Smooth muscle cell (in vitro differentiated cells): ENCODE results near the gene PIGN. TPM values are rescaled to one million over a fixed set of nuclear protein-coding genes. Genes with fewer than 3 reads are reported as not detected.

ENCODE experiments used
- DNase-seq: peaks from one replicate; lab custom pipeline; 2025; ENCODE audit not compliant: unreplicated experiment; lab: John Stamatoyannopoulos, UW
- H2AFZ ChIP-seq: fragments of 200-600 bp; sonication (generic); 2 replicates; pipeline ENCODE4 v1.6.0; 2016; ENCODE audit warnings: antibody characterized with exemption, low read depth, mild to moderate bottlenecking
- H3F3A ChIP-seq: fragments of 200-600 bp; sonication (generic); 2 replicates; pipeline ENCODE4 v1.6.0; 2017; ENCODE audit warnings: antibody characterized with exemption, low read depth
- H3K27ac ChIP-seq: fragments of 200-600 bp; sonication (generic); 2 replicates; pipeline ENCODE4 v1.5.1; 2016; ENCODE audit warnings: low read depth, mild to moderate bottlenecking
- H3K27me3 ChIP-seq: fragments of 200-600 bp; sonication (generic); 2 replicates; pipeline ENCODE4 v1.6.1; 2016; ENCODE audit warnings: low read depth, mild to moderate bottlenecking
- H3K36me3 ChIP-seq: fragments of 200-600 bp; sonication (generic); 2 replicates; pipeline ENCODE4 v1.5.1; 2016; ENCODE audit warnings: low read depth
- H3K4me1 ChIP-seq: fragments of 200-600 bp; sonication (generic); 2 replicates; pipeline ENCODE4 v1.5.1; 2016; ENCODE audit warnings: low read depth
- H3K4me2 ChIP-seq: fragments of 200-600 bp; sonication (generic); 2 replicates; pipeline ENCODE4 v1.6.0; 2016; ENCODE audit warnings: mild to moderate bottlenecking
- H3K4me3 ChIP-seq: fragments of 200-600 bp; sonication (generic); 2 replicates; pipeline ENCODE4 v1.5.1; 2016; ENCODE audit warnings: mild to moderate bottlenecking
- H3K79me2 ChIP-seq: fragments of 200-600 bp; sonication (generic); 2 replicates; pipeline ENCODE4 v1.6.0; 2016; ENCODE audit warnings: low read depth, mild to moderate bottlenecking
- H3K9ac ChIP-seq: fragments of 200-600 bp; sonication (generic); 2 replicates; pipeline ENCODE4 v1.6.0; 2016; ENCODE audit warnings: low read depth
- H3K9me3 ChIP-seq: fragments of 200-600 bp; sonication (generic); replicated peaks from 2 replicates; pipeline ENCODE4 v1.5.1; 2016; ENCODE audit warnings: low read depth
- H4K20me1 ChIP-seq: fragments of 200-600 bp; sonication (generic); 2 replicates; pipeline ENCODE4 v1.6.0; 2016; ENCODE audit warnings: low read depth
- WGBS: methylation state at CpG from one replicate; pipeline ENCODE4 v1.1.7; 2016; ENCODE audit warnings: low lambda C conversion rate; 5-methylcytosine and 5-hydroxymethylcytosine counted together
- polyA plus RNA-seq: library from polyadenylated mRNA; unstranded; fragments of >200 nt; fragmentation: Nextera tagmentation; extraction: Ambion mirVana; gene quantifications from 2 replicates; pipeline ENCODE4 v1.2.1, GENCODE V29; 2016
- total RNA-seq: library from RNA; depleted of rRNA; stranded (reverse); fragments of >200 nt; gene quantifications from 2 replicates; pipeline ENCODE4 v1.2.3, GENCODE V29; 2014
- TF ChIP-seq, protein P1 (sequence below): fragments of 200-600 bp; sonication (generic); IDR thresholded peaks from 2 replicates; pipeline ENCODE4 v1.5.1; 2017; ENCODE audit warnings: borderline replicate concordance, mild to moderate bottlenecking, antibody characterized with exemption; ENCODE audit not compliant: insufficient read depth, poor library complexity, severe bottlenecking

The PIGN gene
- total and polyA plus RNA-seq, 2 experiments from 2014 or later, result 14.3 to 31.8 TPM

DNA sequence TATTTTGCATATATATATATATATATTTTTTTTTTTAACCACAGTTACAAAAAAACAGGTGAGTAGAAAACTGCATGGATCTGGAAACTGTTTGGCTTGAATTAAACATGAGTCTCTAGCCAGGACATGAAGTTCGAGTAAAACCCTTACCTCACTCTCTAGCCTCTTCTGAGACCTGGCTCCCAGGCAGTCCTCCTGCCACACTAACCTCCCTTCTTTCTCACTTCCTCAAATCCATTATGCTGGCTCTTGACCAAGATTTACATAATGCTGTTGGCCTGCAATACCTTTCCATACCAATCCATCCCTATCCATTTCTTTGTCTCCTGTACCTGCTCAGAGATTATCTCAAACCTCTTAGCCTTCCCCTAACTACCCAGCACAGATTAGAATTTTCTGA lies 34.0 kb downstream of the PIGN start:
- WGBS, result 88% methylated on average over 1 of the region's 1 CpG
- Histone ChIP-seq H3K27me3 (no peaks in the 10 kb centered on the region), H3K36me3 (no peaks in the 10 kb centered on the region), H3F3A (no peaks in the 10 kb centered on the region), H4K20me1 (no peaks in the 10 kb centered on the region), H3K4me1 (no peaks in the 10 kb centered on the region), H2AFZ (no peak overlapping the region), H3K9me3 (no peaks in the 10 kb centered on the region), H3K27ac (no peak overlapping the region), H3K9ac (no peak overlapping the region), H3K4me3 (no peak overlapping the region), H3K4me2 (no peak overlapping the region), H3K79me2 (no peaks in the 10 kb centered on the region)
- TF ChIP-seq, protein P1, sequence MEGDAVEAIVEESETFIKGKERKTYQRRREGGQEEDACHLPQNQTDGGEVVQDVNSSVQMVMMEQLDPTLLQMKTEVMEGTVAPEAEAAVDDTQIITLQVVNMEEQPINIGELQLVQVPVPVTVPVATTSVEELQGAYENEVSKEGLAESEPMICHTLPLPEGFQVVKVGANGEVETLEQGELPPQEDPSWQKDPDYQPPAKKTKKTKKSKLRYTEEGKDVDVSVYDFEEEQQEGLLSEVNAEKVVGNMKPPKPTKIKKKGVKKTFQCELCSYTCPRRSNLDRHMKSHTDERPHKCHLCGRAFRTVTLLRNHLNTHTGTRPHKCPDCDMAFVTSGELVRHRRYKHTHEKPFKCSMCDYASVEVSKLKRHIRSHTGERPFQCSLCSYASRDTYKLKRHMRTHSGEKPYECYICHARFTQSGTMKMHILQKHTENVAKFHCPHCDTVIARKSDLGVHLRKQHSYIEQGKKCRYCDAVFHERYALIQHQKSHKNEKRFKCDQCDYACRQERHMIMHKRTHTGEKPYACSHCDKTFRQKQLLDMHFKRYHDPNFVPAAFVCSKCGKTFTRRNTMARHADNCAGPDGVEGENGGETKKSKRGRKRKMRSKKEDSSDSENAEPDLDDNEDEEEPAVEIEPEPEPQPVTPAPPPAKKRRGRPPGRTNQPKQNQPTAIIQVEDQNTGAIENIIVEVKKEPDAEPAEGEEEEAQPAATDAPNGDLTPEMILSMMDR, result no peak
- no peak for DNase-seq

DNA sequence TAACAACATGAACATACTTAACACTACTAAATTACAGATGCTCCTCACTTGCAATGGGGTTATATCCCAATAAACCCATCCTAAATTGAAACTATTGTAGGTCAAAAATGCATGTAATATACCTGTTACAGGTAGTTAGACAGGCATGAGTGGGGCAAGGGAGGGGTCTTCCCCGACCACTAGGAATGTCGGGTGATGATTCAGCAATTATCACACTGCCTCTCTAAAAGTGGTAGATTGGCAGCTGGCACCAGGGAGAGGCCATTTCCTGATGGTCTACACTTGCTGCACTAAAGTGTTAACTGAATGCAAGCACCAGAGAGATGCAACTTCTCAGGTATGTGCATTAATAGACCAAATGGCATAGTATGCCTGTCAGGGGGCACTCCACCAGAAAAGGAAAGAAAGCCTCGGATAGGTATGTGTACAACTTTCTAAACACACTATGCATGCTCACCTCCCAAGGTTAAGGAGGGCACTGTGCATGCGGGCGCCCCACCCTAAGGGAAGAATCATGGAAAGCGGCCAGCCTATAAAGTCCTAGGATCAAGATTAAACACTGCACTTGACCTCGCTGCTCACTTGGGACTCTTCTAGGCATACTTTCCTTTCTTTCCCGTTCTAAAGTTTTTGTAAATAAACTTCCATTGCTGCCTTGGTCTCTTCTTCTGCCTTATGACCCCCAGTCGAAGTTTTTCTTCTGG lies 35.6 kb downstream of the PIGN start:
- WGBS, result 94% methylated on average over 9 of the region's 9 CpGs
- no peak overlapping the region for H3K27ac ChIP-seq
- DNase-seq, result no peak
- H3K9ac ChIP-seq, result no peak overlapping the region
- H3F3A ChIP-seq, result no peaks in the 10 kb centered on the region
- H3K36me3 ChIP-seq, result no peaks in the 10 kb centered on the region
- TF ChIP-seq, protein P1, result no peak
- no peaks in the 10 kb centered on the region for H3K27me3 ChIP-seq
- H3K4me3 ChIP-seq, result no peak overlapping the region
- H3K79me2 ChIP-seq, result no peaks in the 10 kb centered on the region
- no peaks in the 10 kb centered on the region for H3K9me3 ChIP-seq
- H4K20me1 ChIP-seq, result no peaks in the 10 kb centered on the region
- H3K4me1 ChIP-seq, result no peaks in the 10 kb centered on the region
- no peak overlapping the region for H3K4me2 ChIP-seq
- H2AFZ ChIP-seq, result no peak overlapping the region

DNA sequence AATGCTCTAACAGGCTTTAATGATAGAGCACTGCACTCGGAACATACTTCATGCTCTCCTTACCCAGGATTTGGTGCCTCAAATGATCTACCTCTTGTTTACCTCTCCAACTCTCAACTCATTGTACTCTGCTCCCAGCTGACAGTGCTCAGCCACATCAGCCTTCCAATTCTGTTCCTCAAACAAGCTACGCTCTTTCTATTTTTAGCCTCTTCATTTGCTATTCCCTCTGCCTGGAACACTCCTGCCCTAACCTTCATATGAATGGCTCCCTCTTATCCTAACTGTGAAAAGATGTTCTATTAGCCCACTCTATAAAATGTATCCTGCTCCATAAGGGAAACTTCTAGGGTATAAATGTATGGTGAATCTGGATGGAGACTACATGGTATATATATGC lies 42.5 kb downstream of the PIGN start:
- 91% methylated on average over 2 of the region's 2 CpGs for WGBS
- H3K36me3 ChIP-seq, result no peaks in the 10 kb centered on the region
- TF ChIP-seq, protein P1, result no peak

DNA sequence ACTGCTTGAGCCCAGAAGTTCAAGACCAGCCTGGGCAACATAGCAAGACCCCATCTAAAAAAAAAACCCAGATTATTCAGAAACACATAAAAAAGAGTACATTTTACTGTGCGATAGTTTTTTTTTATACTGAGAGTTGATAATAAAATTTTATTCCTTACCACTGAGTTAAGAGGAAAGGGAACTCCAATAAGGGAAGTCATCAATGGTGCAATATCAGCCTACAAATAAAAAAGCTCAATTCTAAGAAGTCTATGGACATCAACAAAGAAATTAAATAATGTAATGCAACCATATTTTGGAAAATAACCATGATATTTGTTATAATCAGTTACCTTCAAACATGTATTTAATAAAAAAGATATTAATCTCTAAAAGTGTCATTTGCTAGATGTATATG lies 46.6 kb downstream of the PIGN start:
- no peak for DNase-seq
- H4K20me1 ChIP-seq, result no peaks in the 10 kb centered on the region
- 100% methylated on average over 1 of the region's 1 CpG for WGBS

More for the DNA sequence above, 42.5 kb downstream of the PIGN start:
- Histone ChIP-seq H3K27ac (no peak overlapping the region), H2AFZ (no peak overlapping the region), H3K4me2 (no peak overlapping the region), H3F3A (peaks cover 4% of the 10 kb centered on the region), H3K9ac (no peak overlapping the region), H3K27me3 (no peaks in the 10 kb centered on the region), H3K4me1 (no peaks in the 10 kb centered on the region), H3K9me3 (no peaks in the 10 kb centered on the region), H3K79me2 (no peaks in the 10 kb centered on the region), H4K20me1 (no peaks in the 10 kb centered on the region), H3K4me3 (no peak overlapping the region)
- no peak for DNase-seq

More for the DNA sequence above, 46.6 kb downstream of the PIGN start:
- Histone ChIP-seq H3K4me1 (no peaks in the 10 kb centered on the region), H3K4me3 (no peak overlapping the region), H2AFZ (no peak overlapping the region), H3F3A (peaks cover 4% of the 10 kb centered on the region), H3K27me3 (no peaks in the 10 kb centered on the region), H3K79me2 (no peaks in the 10 kb centered on the region), H3K4me2 (no peak overlapping the region), H3K27ac (no peak overlapping the region), H3K9me3 (no peaks in the 10 kb centered on the region), H3K9ac (no peak overlapping the region), H3K36me3 (no peaks in the 10 kb centered on the region)
- TF ChIP-seq, protein P1, result no peak
